Activated CD4-positive, alpha-beta T cell treated with anti-CD3 and anti-CD28 coated beads for 4 hours (primary cell): Measurements from ENCODE around the gene NUP210.
A peak's percentile ranks its signal among the peaks of the same experiment; 100 is the strongest.
"Not testable (repeated sequence)": the region's sequence is repeated elsewhere in the genome, so short reads cannot be mapped to it uniquely, and the experiment has no call there.

Experiments
- DNase-seq, 2 donors: peaks; one replicate each; pipeline ENCODE4 v3.0.0-alpha.2; 2020

The NUP210 gene

DNA sequence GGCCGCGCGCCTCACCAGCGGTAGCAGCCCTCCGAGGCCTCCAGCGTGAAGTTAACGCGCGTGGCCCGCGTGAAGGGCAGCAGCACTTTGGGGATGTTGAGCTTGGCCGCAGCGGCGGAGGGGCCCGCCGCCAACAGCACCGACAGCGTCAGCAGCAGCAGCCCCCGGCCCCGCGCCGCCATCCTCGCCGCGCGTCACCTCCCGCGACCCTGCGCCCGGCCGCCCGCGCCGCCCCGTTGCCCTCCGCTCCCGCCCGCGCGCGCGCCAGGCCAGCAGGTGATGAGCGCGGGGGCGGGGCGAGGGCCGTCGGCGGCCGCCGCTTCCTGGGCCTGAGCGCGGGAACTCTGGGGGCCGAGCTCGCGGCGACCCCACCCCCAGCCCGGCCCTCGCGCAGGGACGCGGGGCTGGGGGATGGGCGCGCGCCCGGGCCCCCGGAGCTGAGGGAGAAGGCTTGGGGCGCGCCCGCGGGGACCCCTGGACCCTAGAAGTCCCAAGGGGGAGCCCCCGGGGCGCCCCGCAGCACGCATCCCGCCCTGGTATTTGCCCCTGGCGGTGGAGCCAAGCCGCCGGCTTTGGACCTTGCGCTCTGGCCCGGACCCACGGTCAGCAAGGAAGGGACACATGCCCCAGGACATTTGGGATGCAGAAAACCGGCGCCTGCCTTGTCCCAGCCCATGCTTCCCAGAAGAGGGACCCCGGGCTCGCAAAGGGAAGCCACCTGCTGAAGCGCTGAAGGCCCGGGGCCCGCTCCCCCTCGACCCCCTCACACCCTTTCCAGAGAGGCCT is at the start of gene NUP210:
Gene NUP210, minus strand, starts transcription at position 278 of the 786 bp plus-strand sequence. Its CDS starts 96 bp downstream, at position 182.
- peak; percentile 35 to 54 for DNase-seq

- DNase-seq = no peak
Observed at GRCh38 chr3:13466781-13467180, 46.7 kb upstream of the NUP210 start.

DNA sequence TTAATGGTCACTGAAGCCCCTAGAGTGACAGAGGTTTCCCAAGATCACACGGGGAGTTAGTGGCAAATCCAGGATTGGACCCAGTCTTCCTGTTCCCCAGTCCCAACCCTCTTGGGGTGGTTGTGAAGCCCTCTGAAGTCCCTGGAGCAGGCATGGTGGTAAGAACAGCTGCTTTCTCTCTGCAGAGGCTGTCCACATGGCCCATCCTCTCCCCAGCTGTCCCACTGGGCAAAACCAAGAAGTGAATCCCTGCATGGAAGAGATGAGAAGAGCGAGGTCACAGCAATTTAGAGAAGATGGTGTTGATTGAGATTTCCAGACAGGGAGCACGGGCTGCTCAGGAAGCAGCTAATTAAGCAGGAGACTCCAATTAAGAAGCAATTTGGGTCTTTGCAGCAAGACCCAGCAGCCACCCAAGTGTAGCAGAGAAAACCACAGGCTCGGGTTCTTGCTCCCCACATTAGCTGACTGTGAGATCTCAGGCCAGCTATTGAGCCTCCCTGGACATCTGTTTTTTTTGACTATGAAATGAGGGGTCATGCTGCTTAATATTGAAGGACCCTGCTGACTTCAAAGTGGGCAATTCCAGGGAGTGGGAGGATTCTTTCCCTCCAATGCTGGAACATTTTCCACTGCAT is 45.2 kb upstream of the NUP210 start:
- no peak for DNase-seq

- no peak for DNase-seq
Observed at GRCh38 chr3:13463618-13464400, 43.7 kb upstream of the NUP210 start.

DNA sequence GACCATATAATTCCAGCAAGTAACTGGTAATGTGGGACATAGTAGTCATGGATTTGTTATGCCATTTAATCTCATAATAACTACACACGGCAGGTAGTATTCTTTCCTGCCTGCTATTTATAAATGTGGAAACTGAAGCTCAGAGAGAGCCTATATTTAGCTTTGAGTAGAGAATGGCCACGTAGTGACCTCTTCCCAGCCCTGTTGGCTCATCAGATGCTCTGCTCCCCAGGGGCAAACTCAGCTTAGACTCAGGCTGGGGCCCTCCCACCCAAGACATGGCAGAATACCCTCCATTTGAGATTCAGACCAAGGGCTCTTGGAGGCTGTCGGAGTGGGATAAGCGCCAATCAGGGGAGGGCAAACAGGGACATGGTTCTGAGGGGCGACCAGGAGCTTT is 42.7 kb upstream of the NUP210 start:
- DNase-seq = no peak

- DNase-seq = no peak
Observed at GRCh38 chr3:13462125-13462629, 42.1 kb upstream of the NUP210 start.

GRCh38 chr3:13461169-13462124 is 41.3 kb upstream of the NUP210 start:
- DNase-seq = peak; percentile 64 to 65

DNA sequence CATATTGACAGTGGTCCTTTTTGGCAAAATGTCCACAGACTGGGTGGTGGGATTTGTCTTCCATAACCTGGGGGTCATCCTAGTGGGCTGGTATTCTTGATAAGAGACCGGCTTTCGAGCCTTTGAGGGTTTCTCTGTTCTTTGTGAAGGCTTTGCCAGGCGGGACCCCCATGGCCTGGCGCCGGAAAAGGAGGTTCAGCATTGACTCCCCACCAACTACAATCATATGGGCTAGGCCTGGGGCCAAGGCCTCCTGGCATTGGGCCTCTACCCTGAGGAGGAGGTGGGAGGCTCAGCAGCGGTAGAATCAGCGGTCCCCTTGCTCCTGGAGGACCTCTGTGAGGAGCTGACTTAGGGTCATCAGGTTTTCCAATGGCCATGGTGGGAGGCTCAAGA is 40.2 kb upstream of the NUP210 start:
- DNase-seq = no peak

- no peak for DNase-seq
Observed at GRCh38 chr3:13459605-13460340, 39.7 kb upstream of the NUP210 start.

- DNase-seq = no peak
Observed at GRCh38 chr3:13457593-13457992, 37.5 kb upstream of the NUP210 start.

DNA sequence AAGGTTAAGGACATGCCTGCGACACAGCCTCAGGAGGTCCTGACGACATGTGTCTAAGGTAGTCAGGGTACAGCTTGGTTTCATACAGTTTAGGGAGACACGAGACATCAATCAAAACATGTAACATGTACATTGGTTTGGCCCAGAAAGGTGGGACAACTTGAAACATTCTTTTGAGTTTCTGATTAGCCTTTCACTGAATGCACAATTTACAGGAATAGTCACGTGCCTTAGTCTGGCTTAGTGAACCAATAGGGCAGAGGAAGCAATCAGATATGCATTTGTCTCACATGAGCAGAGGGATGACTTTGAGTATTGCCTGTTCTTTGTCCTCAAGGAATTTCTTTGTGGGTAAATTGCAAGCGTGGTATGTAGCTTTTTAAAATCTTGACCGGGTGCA is 35.5 kb upstream of the NUP210 start:
- DNase-seq = no peak

GRCh38 chr3:13452490-13453335 is 32.6 kb upstream of the NUP210 start:
- peak; percentile 43 to 58 for DNase-seq

DNA sequence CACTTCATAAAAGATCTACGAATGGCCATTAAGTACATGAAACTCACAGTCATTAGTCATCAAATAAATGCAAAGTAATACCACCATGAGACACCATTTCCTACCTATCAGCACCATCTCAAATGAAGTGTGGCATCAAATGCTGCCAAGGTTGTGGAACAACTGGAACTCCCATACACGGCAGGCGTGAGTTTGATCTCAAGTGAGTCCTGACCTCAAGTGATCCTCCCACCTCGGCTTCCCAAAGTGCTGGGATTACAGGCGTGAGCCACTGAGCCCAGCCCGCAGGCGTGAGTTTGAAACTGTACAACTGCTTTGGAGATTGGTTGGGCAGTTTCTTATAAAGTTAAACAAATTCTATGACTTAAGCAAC is 31.2 kb upstream of the NUP210 start:
- peak; percentile 24 to 49 for DNase-seq

- DNase-seq = not testable (repeated sequence)
Observed at GRCh38 chr3:13442882-13443281, 22.8 kb upstream of the NUP210 start.

- no peak for DNase-seq
Observed at GRCh38 chr3:13440204-13440817, 20.2 kb upstream of the NUP210 start.

- not testable (repeated sequence) for DNase-seq
Observed at GRCh38 chr3:13436213-13436612, 16.1 kb upstream of the NUP210 start.

DNA sequence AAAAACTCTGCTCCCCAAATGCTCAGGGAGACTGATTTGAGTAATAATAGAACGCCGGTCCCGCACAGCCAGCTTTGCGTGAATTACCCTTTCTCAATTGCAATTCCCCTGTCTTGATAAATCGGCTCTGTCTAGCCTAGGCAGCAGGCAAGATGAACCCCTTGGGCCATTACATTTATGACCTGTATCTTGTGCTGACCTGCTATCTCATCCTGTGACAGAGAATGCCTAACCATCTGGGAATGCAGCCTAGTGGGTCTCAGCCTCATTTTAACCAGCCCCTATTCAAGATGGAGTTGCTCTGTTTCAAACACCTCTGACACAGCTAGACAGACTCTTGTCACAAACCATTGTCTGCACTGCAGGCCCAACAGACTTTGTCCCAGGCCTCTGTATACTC is 13.8 kb upstream of the NUP210 start:
- no peak for DNase-seq

DNA sequence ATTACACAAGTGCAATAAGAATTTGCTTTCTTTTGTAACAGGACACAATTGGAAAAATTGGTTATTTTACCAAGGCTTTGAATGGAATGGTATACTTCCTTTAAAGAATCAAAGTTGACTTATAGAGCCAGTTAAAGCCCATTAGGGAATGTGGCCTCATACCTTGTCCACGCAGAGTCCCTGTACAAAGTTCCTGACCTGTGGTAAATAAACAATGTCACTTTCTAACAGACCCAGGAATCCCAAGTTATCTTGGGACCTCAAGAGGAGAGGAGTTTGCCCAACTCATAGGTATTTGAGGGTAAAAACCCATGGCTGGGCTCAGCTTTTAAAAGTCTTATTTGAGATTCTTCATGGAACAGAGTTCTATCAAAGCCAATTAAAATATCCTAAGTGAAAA is 12.0 kb upstream of the NUP210 start:
- DNase-seq = no peak

DNA sequence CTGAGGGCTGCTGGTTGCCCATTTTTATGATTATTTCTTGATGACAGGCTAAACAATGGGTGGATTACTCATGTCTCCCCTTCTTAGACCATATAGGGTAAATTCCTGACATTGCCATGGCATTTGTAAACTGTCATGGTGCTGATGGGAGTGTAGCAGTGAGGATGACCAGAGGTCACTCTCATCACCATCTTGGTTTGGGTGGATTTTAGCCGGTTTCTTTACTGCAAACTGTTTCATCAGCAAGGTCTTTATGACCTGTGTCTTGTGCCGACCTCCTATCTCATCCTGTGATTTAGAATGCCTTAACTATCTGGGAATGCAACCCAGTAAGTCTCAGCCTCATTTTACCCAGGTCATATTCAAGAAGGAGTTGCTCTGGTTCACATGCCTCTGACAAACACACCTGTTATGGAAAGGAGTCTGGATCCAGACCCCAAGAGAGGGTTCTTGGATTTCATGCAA is 10.3 kb upstream of the NUP210 start:
- DNase-seq = not testable (repeated sequence)
